ENCODE measurements around the gene CPXM2.

Gene CPXM2

DNA sequence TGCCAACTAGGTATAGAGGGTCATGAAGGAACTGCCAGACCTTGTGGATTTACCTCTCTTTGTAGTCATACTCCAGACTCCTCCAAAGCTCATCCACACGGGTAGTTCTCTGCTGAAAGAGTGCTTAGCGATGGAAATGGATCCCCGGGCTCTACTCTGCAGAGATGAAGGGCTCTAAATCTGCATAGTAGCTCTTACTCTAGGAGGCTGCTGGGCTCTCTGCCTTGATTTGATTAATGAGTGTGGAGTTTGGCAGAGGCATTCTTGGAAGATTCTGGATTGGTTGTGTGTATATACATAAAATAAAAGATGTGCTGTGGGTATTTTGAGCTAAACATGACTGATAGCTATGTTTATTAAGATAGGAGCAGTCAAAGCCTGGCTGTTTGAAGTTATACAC lies 21.3 kb upstream of the CPXM2 start:
- Histone ChIP-seq H3K36me3 (replicated peaks) (no peaks in the 10 kb centered on the region), H3K27me3 (ENCODE audit: low read depth) (0 out of 2 replicates have a peak, but pooled peaks cover 4% of the 10 kb centered on the region), H3K9me3 (no peaks in the 10 kb centered on the region), H3K4me3 (no peak overlapping the region), H3K4me1 (no peaks in the 10 kb centered on the region)
- in situ Hi-C loops (cut with MboI; ENCODE audit: low sequenced_read_pairs) = no loop called here
- DNase-seq (ENCODE audit: low spot score in 2 of 2) = no peak

DNA sequence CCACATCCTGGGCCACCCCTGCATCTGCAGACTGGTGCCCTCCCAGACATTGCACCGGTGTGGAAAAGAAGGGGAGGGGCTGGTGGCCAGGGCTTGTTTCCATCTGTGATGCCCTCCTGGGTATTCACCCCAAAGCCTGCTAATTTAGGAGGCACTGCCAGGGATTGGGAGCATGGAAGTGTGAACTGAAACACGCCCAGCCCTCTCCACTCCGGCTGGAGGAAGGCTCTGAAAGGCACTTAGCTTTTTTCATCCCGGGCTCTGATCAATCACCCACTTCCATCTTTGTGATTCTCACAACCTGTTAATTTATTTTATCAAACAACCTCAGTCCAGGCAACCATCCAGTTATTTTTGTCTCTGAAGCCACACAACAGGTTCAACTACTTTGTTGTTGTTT lies 20.9 kb upstream of the CPXM2 start:
- Histone ChIP-seq H3K4me1 (no peaks in the 10 kb centered on the region), H3K36me3 (replicated peaks) (no peaks in the 10 kb centered on the region), H3K27me3 (ENCODE audit: low read depth) (0 out of 2 replicates have a peak, but pooled peaks cover 4% of the 10 kb centered on the region), H3K9me3 (no peaks in the 10 kb centered on the region), H3K4me3 (no peak overlapping the region)
- in situ Hi-C loops (cut with MboI; ENCODE audit: low sequenced_read_pairs) = no loop called here
- no peak for DNase-seq (ENCODE audit: low spot score in 2 of 2)

DNA sequence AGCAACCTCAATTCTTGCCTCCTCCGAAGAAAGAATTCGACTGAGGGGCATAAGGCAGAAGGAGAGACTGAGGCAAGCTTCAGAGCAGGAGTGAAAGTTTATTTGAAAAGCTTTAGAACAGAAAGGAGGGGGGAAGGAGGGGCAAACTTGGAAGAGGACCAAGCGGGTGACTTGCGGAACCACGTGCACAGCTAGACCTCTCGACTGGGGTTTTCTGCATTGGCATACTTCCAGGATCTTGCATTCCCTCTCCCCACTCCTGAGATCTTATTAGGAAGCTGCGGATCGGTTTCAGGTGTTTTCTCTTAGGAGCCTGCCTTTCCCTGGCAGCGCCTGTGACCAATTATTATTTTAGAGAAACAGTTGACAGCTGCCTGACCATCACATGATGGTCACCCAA lies 20.3 kb upstream of the CPXM2 start:
- in situ Hi-C loops (cut with MboI; ENCODE audit: low sequenced_read_pairs) = no loop called here
- Histone ChIP-seq H3K4me3 (no peak overlapping the region), H3K36me3 (replicated peaks) (no peaks in the 10 kb centered on the region), H3K4me1 (no peaks in the 10 kb centered on the region), H3K9me3 (no peaks in the 10 kb centered on the region), H3K27me3 (ENCODE audit: low read depth) (peaks cover 8% of the 10 kb centered on the region; the same call in 1 of the 2 replicates)
- DNase-seq (ENCODE audit: low spot score in 2 of 2) = no peak

DNA sequence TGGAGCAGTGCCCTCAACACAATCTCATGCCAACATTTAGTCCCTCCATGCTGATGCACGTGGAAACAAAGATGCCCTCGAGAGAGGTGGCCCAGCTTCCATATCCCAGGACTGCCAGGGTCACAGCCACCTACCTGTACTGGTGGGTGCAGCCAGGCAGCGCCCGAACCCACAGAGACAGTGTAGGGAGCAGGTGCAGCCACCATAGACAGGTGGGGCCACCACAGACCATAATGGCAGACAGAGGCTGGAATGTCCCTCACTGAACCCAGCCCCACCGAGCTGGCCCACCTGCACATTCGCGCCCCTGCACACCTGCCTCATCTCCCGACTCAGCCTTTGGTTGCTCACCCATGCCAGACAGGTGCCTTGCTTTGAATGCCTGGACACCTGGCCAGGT lies 18.3 kb upstream of the CPXM2 start:
- in situ Hi-C loops (cut with MboI; ENCODE audit: low sequenced_read_pairs) = no loop called here

DNA sequence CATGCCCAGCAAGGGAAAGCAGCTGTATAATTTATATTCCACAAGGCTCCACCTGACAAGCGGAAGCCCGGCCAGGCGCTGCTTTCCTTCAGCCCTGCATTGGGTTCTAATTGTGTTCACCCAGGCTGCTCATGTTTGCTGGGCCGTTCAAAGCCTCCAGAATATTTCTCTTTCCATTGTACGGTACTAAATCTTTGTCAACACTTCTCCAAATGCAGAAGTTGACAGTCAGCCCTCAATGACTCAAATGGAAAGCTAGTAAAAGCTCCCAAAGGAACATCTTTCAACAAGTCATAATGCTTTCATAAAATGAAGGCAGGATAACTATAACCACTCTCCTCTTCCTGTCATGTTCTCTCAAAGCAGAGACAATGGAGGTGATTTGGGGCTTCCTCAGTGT lies 17.8 kb upstream of the CPXM2 start:
- in situ Hi-C loops (cut with MboI; ENCODE audit: low sequenced_read_pairs) = no loop called here
- Histone ChIP-seq H3K9me3 (no peaks in the 10 kb centered on the region), H3K36me3 (replicated peaks) (no peaks in the 10 kb centered on the region), H3K4me1 (no peaks in the 10 kb centered on the region), H3K4me3 (no peak overlapping the region), H3K27me3 (ENCODE audit: low read depth) (peaks cover 8% of the 10 kb centered on the region; the same call in 1 of the 2 replicates)
- DNase-seq (ENCODE audit: low spot score in 2 of 2) = no peak

More for the DNA sequence above, 18.3 kb upstream of the CPXM2 start:
- H3K4me1 ChIP-seq = no peaks in the 10 kb centered on the region
- DNase-seq (ENCODE audit: low spot score in 2 of 2) = no peak
- H3K36me3 ChIP-seq (replicated peaks) = no peaks in the 10 kb centered on the region
- peaks cover 8% of the 10 kb centered on the region; the same call in 1 of the 2 replicates for H3K27me3 ChIP-seq (ENCODE audit: low read depth)
- H3K9me3 ChIP-seq = no peaks in the 10 kb centered on the region
- H3K4me3 ChIP-seq = no peak overlapping the region

DNA sequence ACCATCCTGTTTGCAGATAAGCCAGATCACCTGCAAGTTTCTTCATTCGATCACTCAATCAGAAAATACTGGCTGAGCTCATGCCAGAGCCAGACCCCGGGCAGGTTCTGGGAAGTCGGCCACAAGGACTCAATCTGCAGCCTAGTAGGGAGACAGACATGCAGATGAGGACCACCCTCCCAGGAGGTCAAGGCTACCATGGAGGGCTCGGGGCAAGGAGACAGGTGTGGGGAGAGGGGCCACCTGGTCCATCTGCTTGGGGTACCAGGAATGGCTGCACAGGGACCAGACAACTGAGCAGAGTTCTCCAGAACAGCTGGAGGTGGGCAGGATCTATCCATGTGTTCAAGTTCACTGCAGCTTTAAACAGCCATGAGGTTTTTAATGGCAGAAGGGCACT lies 16.8 kb upstream of the CPXM2 start:
- Histone ChIP-seq H3K27me3 (ENCODE audit: low read depth) (peaks cover 8% of the 10 kb centered on the region; the same call in 1 of the 2 replicates), H3K4me3 (no peak overlapping the region), H3K36me3 (replicated peaks) (no peaks in the 10 kb centered on the region), H3K4me1 (no peaks in the 10 kb centered on the region), H3K9me3 (no peaks in the 10 kb centered on the region)
- DNase-seq (ENCODE audit: low spot score in 2 of 2) = no peak
- in situ Hi-C loops (cut with MboI; ENCODE audit: low sequenced_read_pairs) = no loop called here

DNA sequence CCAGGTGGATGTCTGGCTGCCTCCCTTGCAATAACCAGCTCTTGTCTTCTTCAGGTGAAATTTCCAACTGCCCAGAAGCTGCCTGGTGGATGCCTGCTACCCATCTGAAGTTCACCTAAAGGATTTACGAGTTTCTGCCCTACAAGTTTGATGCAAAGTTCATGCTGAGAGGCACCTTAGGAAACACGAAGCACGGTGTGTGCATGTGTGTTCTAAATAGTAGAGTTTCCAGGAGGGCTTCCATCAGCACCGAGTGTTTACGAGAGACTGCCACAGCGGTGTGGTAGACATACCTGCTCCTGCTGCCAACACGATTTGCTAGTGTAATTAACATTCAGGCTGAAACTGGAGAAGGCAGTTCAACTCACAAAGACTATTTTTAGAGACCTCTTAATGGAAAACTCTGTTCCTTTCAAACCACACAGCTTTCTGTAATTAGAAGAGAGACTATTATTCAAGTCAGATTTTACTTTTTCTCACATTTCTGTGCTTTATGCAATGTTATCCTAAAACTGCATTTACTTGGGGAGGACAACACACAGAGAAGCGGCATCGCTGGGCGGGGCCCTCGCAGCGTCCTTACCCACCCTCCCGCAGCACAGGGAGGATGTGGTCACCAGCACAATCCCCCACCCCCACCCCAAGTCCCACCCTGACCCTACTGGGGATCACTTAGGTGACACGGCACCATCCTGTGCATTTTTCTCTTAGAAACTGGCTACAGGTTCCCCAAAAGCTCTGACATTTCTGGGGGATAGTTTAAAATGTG lies 15.5 kb upstream of the CPXM2 start:
- no peak for DNase-seq (ENCODE audit: low spot score in 2 of 2)
- in situ Hi-C loops (cut with MboI; ENCODE audit: low sequenced_read_pairs) = no loop called here
- H3K9me3 ChIP-seq = no peaks in the 10 kb centered on the region
- no peaks in the 10 kb centered on the region for H3K36me3 ChIP-seq (replicated peaks)
- no peaks in the 10 kb centered on the region for H3K4me1 ChIP-seq
- H3K4me3 ChIP-seq = no peak overlapping the region
- peaks cover 4% of the 10 kb centered on the region; the same call in 1 of the 2 replicates for H3K27me3 ChIP-seq (ENCODE audit: low read depth)

DNA sequence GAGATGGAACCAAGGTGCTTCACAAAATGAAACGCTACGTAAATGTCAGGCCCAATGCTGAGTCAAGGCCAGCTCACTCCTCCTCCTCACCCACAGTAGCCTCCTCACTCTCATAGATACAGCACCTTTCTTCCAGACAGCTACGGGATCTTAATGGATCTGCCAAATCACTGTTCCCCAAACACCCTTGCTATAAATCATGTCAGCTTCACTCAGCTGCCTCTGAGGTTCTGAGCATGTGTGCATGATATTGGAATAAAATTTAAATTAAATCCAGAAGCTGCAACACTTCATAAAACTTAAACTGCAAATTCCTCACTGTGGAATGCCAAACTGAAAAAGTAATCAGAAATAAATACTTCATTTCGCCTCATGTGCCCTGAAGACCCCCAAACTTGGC lies 14.7 kb upstream of the CPXM2 start:
- no peak overlapping the region for H3K4me3 ChIP-seq
- no peak for DNase-seq (ENCODE audit: low spot score in 2 of 2)
- no peaks in the 10 kb centered on the region for H3K36me3 ChIP-seq (replicated peaks)
- H3K27me3 ChIP-seq (ENCODE audit: low read depth) = peaks cover 4% of the 10 kb centered on the region; the same call in 1 of the 2 replicates
- in situ Hi-C loops (cut with MboI; ENCODE audit: low sequenced_read_pairs) = no loop called here
- no peaks in the 10 kb centered on the region for H3K9me3 ChIP-seq
- no peaks in the 10 kb centered on the region for H3K4me1 ChIP-seq

DNA sequence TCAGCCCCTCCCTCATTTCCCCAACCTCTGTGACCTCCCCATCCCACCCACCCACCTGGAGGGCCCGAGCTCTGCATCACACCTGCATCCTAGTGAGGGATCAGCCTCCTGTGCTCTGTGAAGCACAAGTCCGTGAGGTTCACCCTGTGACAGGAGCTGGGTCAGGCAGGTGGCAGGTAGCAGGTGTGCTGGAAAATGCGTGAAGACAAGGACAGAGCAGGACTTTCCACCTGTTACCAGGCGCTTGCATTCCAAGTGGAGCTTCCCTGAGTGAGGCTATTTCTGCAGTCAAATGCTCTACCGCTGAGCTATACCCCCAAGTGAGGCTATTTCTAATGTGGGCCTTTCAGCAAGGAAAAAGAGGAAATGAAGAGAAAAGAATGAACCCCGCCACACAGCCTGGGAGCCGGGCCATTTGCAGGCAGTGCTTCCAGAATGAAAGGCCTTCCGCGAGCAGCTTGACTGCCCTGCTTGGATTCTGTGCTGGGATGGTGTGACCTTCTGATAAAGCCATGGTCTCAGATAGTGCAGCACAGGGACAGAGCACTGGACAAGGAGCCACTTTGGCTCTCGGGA lies 13.3 kb upstream of the CPXM2 start:
- H3K9me3 ChIP-seq = no peaks in the 10 kb centered on the region; the same call in 1 of the 2 replicates

DNA sequence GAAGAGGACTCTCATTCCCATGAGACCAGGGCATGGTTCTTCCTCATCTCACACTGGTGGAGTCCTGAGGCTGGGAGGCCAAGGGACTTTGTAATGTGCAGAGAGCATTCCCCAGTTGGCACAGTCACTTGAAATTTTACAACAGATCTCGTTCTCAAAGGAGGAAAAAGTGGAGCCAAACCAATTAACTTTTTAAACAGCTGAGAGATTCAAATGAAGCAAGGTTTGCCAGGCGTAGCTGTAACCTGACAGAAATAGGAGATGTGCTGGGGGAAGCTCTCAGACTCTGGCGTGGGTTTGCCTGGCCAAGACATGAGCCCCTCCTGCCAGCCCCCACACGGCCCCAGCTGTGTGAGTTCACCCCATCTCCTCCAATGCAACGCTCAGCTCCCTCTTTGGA lies 12.0 kb upstream of the CPXM2 start:
- Histone ChIP-seq H3K4me3 (no peak overlapping the region), H3K9me3 (no peaks in the 10 kb centered on the region; the same call in 1 of the 2 replicates), H3K4me1 (no peaks in the 10 kb centered on the region), H3K36me3 (replicated peaks) (no peaks in the 10 kb centered on the region), H3K27me3 (ENCODE audit: low read depth) (peaks cover 4% of the 10 kb centered on the region; the same call in 1 of the 2 replicates)
- in situ Hi-C loops (cut with MboI; ENCODE audit: low sequenced_read_pairs) = no loop called here
- no peak for DNase-seq (ENCODE audit: low spot score in 2 of 2)

More for the DNA sequence above, 13.3 kb upstream of the CPXM2 start:
- H3K36me3 ChIP-seq (replicated peaks) = no peaks in the 10 kb centered on the region
- H3K27me3 ChIP-seq (ENCODE audit: low read depth) = peaks cover 4% of the 10 kb centered on the region; the same call in 1 of the 2 replicates
- in situ Hi-C loops (cut with MboI; ENCODE audit: low sequenced_read_pairs) = no loop called here
- no peak for DNase-seq (ENCODE audit: low spot score in 2 of 2)
- no peak overlapping the region for H3K4me3 ChIP-seq
- H3K4me1 ChIP-seq = no peaks in the 10 kb centered on the region

DNA sequence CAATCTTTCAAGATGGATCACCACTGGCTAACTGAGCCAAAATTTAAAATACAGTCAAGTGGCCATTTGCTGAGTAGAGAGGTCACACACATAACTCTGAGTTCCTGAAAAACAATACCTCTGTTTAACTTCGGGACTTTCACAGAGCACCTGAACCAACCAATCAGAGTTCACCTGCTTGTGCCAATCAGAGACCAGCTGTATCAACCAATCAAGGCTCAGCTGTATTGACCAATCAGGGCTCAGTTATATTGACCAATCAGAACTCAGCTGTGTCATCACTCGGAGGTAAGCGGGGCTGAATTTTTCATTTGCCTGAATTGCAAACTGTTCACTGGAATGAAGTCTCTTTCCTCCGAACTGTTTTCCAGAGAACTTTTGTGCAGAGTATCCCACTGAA lies 10.0 kb upstream of the CPXM2 start:
- in situ Hi-C loops (cut with MboI; ENCODE audit: low sequenced_read_pairs) = no loop called here
- H3K27me3 ChIP-seq (ENCODE audit: low read depth) = no peaks in the 10 kb centered on the region
- no peak for DNase-seq (ENCODE audit: low spot score in 2 of 2)

DNA sequence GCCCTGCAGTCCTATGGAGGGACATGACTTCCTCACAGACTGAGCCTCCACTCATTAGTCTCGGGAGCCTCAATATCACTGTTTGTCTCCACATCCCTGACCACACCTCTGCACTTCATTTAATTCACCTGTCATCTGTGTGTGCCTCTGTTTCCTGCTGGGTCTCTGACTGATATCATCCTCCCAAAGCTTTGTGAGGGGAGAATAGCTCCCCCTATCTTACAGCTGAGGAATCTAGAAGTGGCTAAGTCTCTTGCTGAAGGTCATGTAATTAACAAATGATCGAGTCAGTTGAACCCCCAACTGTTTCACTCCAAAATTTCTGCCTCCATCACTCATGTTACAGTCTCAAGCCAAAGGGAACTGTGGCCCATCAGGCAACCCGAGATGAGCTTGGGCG lies 5.5 kb upstream of the CPXM2 start:
- Histone ChIP-seq H3K4me3 (no peak overlapping the region), H3K9me3 (no peaks in the 10 kb centered on the region; the same call in 1 of the 2 replicates), H3K27me3 (ENCODE audit: low read depth) (no peaks in the 10 kb centered on the region), H3K36me3 (replicated peaks) (no peaks in the 10 kb centered on the region), H3K4me1 (no peaks in the 10 kb centered on the region)
- in situ Hi-C loops (cut with MboI; ENCODE audit: low sequenced_read_pairs) = no loop called here
- no peak for DNase-seq (ENCODE audit: low spot score in 2 of 2)

More for the DNA sequence above, 10.0 kb upstream of the CPXM2 start:
- Histone ChIP-seq H3K4me1 (no peaks in the 10 kb centered on the region), H3K4me3 (no peak overlapping the region), H3K36me3 (replicated peaks) (no peaks in the 10 kb centered on the region), H3K9me3 (no peaks in the 10 kb centered on the region; the same call in 1 of the 2 replicates)

DNA sequence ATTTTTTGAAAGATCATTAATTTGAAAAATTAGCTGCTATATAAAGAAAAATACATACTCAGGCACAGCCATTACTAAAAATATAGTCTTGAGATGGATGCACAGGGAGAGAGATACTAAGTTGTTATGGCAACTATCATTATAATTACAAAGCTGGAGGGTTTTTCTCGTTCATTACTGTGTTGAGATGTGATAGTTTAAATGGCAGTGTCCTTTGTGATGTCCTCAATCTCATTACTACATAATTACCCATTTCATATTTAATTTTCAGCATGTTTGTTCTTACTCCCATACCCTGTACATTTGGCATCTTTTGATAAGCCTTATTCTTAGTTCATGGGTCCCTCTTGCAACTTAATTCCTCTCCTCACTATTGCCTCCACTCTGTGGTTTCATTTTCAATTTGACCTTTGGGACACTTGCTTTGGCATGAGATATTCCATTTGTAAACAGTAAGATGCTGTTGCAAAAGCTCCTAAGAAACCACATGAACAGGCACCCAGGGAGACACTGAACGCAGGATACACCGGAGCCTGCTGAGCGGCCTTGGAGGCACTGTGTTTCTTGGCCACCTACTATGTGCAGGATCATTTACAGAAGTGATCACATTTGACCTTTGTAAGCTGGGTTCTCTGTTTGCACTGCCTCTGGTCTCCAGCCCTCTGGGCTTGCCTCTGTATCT lies 4.8 kb upstream of the CPXM2 start:
- in situ Hi-C loops (cut with MboI; ENCODE audit: low sequenced_read_pairs) = no loop called here

DNA sequence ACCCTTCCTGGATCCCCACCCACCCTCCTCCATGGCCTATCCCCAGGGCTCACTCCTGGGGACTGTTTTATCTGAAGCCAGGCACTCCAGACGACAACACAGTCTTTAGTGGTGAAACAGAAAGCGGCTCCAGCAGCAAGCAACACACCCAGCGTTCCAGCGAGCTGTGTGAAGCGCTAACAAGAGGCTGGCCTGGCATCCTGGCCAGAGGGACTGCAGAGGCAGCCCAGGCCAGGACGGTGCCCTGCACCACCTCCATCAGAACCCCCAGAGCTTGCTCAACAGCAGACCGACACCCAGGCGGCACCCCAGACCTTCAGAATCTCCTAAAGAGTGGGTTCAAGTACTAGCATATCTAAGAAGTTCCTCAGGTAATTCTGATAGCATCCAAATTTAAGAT lies 2.0 kb upstream of the CPXM2 start:
- H3K27me3 ChIP-seq (ENCODE audit: low read depth) = 0 out of 2 replicates have a peak, but pooled peaks cover 4% of the 10 kb centered on the region
- in situ Hi-C loops (cut with MboI; ENCODE audit: low sequenced_read_pairs) = no loop called here
- no peaks in the 10 kb centered on the region for H3K9me3 ChIP-seq
- no peak for DNase-seq (ENCODE audit: low spot score in 2 of 2)
- no peak overlapping the region for H3K4me3 ChIP-seq
- H3K4me1 ChIP-seq = no peaks in the 10 kb centered on the region
- no peaks in the 10 kb centered on the region for H3K36me3 ChIP-seq (replicated peaks)

More for the DNA sequence above, 4.8 kb upstream of the CPXM2 start:
- Histone ChIP-seq H3K4me3 (no peak overlapping the region), H3K9me3 (no peaks in the 10 kb centered on the region; the same call in 1 of the 2 replicates), H3K27me3 (ENCODE audit: low read depth) (no peaks in the 10 kb centered on the region), H3K4me1 (no peaks in the 10 kb centered on the region), H3K36me3 (replicated peaks) (no peaks in the 10 kb centered on the region)
- DNase-seq (ENCODE audit: low spot score in 2 of 2) = no peak

Data from HAP-1 (cell line).